ENCODE results near the gene JAG2.

JAG2 gene

DNA sequence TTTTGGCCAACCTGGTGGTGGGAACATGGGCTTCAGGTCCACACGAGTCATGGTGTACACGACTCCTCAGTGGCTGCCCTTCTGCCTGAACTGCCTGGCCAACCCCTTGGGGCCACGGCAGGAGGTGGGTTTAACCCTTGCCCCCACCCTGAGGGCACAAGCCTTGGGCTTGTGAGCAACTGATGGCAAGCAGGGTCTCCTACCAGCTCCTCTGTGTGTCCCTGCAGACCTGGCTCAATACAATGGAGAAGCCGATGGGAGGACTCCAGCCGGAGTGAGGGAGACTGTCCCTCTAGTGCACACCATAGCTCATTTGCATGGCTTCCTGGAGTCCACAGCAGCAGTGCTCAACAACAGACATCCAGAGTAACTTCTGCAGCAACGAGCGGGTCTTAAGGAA lies 28.0 kb downstream of the JAG2 start:
- no peak overlapping the region for H3K27ac Mint-ChIP-seq
- H3K9me3 Mint-ChIP-seq, result peaks cover 3% of the 10 kb centered on the region
- H3K36me3 Mint-ChIP-seq (ENCODE audit: low read depth), result no peaks in the 10 kb centered on the region
- H3K4me1 Mint-ChIP-seq (ENCODE audit: low read depth), result no peaks in the 10 kb centered on the region
- no peak for DNase-seq
- no peak overlapping the region for H3K4me3 Mint-ChIP-seq
- no peaks in the 10 kb centered on the region for H3K27me3 Mint-ChIP-seq

DNA sequence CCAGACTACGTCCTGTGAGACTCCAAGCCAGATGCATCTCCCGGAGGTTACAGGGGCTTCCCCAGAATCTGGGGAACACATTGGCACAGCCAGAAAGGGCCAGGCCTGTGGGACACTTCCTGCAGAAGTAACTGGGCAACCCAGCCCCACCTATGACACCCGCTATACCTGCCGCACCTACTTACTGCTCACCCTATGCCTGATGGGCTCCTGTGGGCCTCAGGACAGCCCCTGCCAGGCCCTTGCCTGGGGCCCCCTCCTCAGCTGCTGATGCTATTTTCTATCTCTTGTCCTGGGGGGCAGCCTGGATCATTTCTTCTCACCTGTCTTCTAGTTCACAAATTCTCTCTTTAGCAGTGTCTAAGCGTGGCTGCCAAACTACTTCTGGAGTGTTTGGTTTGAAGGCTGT lies 28.7 kb downstream of the JAG2 start:
- no peaks in the 10 kb centered on the region for H3K4me1 Mint-ChIP-seq (ENCODE audit: low read depth)
- no peak overlapping the region for H3K4me3 Mint-ChIP-seq
- no peak overlapping the region for H3K27ac Mint-ChIP-seq
- peaks cover 3% of the 10 kb centered on the region for H3K9me3 Mint-ChIP-seq
- H3K36me3 Mint-ChIP-seq (ENCODE audit: low read depth), result no peaks in the 10 kb centered on the region
- no peaks in the 10 kb centered on the region for H3K27me3 Mint-ChIP-seq
- DNase-seq, result no peak

DNA sequence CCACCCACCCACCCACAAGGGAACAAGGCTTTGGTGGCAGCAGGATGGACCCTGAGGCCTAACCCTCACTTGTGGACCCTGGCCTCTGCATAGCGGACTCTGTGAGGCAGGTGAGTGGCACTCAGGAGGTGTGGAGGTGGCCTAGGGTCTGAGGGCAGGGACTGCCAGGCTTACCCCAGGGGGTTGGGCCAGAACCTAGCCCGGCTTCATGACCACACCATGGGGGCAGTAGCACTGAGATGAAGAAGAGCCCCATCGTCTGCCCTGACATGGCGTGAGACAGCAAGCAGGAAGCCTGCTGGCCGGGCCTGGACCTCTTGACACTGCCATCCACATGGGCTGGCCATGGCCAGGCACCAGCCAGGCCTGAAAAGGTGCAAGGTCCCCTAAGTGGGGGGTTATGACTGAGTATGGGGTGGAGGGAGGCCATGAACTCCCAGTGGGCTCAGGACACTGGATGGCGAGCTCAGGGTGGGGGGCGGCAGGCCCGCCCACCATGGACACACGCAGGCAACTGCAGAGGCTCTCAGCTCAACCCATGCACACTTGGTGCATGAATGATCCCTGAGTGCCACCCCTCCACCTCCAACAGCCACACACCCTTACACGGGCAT lies 29.3 kb downstream of the JAG2 start:
- peaks cover 3% of the 10 kb centered on the region for H3K9me3 Mint-ChIP-seq
- H3K36me3 Mint-ChIP-seq (ENCODE audit: low read depth), result no peaks in the 10 kb centered on the region
- DNase-seq, result no peak
- no peaks in the 10 kb centered on the region for H3K27me3 Mint-ChIP-seq
- no peak overlapping the region for H3K27ac Mint-ChIP-seq
- H3K4me3 Mint-ChIP-seq, result no peak overlapping the region
- H3K4me1 Mint-ChIP-seq (ENCODE audit: low read depth), result no peaks in the 10 kb centered on the region

DNA sequence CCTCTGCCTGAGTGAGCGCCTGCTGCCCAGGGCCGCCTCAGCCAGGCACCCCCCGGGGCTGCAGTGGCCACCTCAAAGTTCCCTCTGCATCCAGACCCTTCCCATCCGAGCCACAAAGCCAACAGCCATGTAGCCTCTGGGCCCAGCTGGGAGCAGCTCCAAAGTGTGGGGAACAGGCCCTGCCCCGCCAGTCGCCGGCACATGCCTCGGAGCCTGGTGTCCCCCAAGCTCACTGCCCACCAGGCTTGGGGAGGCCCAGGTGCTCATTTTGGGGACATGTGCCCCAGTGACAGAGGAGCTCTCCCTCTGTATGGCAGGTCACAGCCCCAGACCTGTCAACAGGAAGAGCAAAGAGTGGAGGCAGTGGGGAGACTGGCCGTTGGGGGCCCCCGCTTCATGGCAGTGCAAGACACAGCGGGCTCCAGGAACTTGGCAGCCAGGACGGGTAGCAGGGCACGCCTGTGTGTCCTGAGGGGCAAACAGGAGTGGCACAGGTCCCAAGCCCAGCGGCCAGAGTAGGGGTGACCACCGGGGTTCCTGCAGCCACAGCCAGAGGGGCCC lies 29.9 kb downstream of the JAG2 start:
- no peaks in the 10 kb centered on the region for H3K36me3 Mint-ChIP-seq (ENCODE audit: low read depth)
- no peak overlapping the region for H3K27ac Mint-ChIP-seq
- H3K9me3 Mint-ChIP-seq, result peaks cover 3% of the 10 kb centered on the region
- no peaks in the 10 kb centered on the region for H3K4me1 Mint-ChIP-seq (ENCODE audit: low read depth)
- no peaks in the 10 kb centered on the region for H3K27me3 Mint-ChIP-seq
- DNase-seq, result no peak
- no peak overlapping the region for H3K4me3 Mint-ChIP-seq

DNA sequence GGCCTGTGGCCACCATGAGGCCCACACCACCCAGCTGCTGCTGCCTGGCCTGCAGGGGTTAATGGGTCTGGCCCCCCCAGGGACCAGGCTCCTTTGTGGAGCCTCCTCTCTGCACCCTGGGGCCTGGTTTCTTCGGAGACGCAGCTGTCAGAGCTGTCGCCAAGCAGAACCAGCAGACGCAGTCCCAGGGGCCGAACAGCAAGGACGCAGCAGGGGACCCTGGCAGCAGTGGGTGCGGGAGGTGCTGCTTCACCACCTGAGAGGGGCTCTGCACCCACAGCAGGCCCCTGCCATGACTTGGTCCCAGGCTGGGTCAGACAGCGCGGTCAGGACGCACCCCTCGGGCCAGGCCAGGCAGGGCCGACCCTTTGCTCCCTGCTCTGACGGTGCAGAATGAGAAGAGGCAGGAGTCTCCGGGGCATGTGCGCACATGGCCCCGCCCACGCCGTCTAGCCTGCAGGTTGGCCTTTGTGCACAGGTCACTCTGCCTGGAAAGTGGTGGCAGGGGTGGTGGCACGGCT lies 30.5 kb downstream of the JAG2 start:
- peaks cover 4% of the 10 kb centered on the region for H3K27me3 Mint-ChIP-seq

DNA sequence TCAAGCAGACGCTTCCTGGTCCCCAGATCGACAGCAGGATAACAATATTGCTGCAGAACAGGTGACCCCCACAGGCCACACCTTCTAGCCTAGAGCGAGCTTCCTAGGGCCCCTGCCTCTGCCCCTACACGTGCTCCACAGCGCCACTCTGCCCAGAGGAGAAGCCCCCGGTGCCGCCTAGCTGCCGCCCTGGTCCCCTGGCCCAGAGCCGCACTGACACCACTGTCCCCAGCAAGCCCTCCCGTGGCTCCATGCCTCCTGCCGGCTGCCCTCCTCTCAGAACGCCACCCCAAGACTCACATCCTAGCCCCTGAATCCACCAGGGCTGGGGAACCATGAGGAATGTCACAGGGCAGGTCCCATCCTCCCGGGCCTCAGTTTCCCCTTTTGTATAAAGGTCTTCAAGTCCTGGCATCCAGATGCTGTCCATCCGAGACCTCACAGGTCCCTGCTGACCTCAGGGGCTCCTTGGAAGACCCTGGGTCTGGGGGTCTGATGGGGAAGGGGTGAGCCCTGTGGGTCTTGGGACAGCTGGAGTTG lies 31.0 kb downstream of the JAG2 start:
- H3K9me3 Mint-ChIP-seq, result peaks cover 6% of the 10 kb centered on the region
- H3K27ac Mint-ChIP-seq, result no peak overlapping the region
- DNase-seq, result no peak
- no peaks in the 10 kb centered on the region for H3K36me3 Mint-ChIP-seq (ENCODE audit: low read depth)
- H3K4me3 Mint-ChIP-seq, result no peak overlapping the region
- no peaks in the 10 kb centered on the region for H3K4me1 Mint-ChIP-seq (ENCODE audit: low read depth)
- H3K27me3 Mint-ChIP-seq, result peaks cover 4% of the 10 kb centered on the region

More for the DNA sequence above, 30.5 kb downstream of the JAG2 start:
- Mint-ChIP-seq H3K4me3 (no peak overlapping the region), H3K4me1 (ENCODE audit: low read depth) (no peaks in the 10 kb centered on the region), H3K9me3 (peaks cover 6% of the 10 kb centered on the region), H3K36me3 (ENCODE audit: low read depth) (no peaks in the 10 kb centered on the region), H3K27ac (no peak overlapping the region)
- no peak for DNase-seq

DNA sequence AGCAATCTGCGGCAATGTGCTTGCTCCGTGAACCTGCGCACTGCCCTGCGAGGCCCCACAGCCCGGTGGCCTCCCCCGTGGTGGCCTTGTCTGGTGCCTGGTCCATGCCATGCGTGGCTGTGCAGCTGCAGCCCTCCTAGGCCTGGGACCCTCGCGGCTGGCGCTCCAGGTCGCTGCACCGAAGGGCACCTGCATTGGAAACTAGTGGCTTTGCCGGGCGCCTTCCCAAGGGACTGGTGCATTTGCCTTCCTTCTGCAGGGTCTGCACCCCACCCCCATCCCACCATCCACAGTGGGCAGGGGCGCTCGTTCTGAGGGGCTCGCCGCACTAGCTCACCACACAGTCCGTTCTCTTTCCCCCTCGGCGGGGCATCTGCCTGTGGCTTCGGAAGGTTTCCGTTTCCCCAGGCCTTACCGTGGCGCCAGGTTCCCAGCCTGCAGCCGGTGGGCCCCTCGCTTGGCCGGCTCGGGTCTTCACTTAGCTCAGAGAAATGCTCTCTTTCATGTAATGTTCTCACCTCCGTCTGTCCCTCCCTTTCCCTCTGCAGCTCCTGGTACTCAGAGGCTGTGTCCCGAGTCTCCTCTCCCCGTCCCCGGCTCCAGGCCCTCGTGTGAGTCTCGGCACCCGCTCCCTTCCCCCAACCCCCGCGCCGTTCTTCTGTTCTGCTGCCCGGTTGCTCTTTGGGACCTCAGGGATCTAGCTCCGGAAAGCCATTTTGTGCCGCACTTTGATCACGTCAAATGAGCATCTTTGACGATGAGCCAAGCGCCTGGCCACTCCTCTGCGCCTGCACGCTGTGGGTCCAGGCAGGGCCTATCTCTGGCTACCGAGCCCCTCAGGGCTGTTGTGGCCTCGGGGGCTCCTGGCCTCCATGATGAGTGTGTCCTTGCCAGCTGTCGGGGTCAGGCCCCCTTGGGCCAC lies 31.9 kb downstream of the JAG2 start:
- Mint-ChIP-seq H3K27me3 (peaks cover 4% of the 10 kb centered on the region), H3K27ac (no peak overlapping the region), H3K9me3 (peaks cover 6% of the 10 kb centered on the region), H3K4me3 (no peak overlapping the region), H3K36me3 (ENCODE audit: low read depth) (no peaks in the 10 kb centered on the region), H3K4me1 (ENCODE audit: low read depth) (no peaks in the 10 kb centered on the region)
- DNase-seq, result no peak

DNA sequence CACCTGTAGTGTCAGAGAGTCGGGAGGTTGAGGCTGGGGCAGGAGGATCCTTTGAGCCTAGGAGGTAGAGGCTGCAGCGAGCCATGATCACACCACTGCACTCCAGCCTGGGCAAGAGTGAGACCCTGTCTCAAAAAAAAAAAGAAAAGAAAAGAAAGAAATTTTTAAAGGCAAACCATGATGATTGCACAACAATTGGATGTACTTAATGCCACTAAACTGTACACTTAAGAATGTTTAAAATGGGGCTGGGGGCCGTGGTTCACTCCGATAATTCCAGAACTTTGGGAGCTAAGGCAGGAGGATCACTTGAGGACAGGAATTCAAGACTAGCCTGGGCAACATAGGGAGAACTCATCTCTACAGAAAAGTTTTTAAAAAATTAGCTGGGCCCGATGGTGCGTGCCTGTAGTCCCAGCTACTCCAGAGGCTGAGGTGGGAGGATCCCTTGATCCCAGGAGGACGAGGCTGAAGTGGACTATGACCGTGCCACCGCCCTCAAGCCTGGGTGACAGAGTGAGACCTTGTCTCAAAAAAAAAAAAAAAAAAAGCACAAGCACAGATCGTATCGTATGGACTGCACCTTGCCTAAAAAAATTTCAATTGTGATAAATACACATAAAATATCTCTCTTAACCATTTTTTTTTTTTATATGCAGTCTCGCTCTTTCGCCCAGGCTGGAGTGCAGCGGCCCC lies 32.7 kb downstream of the JAG2 start:
- H3K4me1 Mint-ChIP-seq (ENCODE audit: low read depth), result no peaks in the 10 kb centered on the region

DNA sequence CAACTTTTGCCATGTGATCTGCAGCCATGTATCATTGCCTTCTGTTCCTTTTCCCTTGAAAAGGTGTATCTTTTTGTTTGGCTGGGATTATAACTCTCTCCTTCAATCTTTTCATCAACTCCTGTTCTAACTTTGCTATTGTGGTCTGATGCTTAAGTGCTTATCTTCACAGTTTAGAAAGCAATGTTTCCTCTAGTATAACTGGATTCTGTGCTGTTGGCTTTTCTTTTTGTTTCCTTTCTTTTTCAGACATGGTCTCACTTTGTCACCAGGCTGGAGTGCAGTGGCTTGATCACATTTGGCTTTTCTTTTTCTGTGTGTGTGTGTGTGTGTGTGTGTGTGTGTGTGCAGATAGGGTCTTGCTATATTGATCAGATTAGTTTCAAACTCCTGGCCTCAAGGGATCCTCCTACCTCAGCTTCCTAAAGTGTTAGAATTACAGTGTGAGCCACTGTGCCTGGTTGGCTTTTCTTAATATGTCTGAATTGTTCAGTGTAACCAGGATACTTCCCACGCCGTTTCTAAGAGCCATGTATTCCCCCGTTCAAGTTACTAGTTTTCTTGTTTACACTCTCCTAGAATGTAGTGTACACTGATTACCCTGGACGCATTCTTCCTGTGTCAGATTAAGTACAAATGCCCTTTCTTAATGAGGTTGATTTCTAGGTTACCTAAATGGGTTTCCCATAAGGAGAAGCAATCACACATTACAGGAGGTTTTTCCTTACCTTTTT lies 35.5 kb downstream of the JAG2 start:
- H3K27me3 Mint-ChIP-seq, result peaks cover 7% of the 10 kb centered on the region
- no peak for DNase-seq
- H3K27ac Mint-ChIP-seq, result no peak overlapping the region
- peaks cover 3% of the 10 kb centered on the region for H3K9me3 Mint-ChIP-seq
- H3K36me3 Mint-ChIP-seq (ENCODE audit: low read depth), result no peaks in the 10 kb centered on the region
- no peaks in the 10 kb centered on the region for H3K4me1 Mint-ChIP-seq (ENCODE audit: low read depth)
- H3K4me3 Mint-ChIP-seq, result no peak overlapping the region

More for the DNA sequence above, 32.7 kb downstream of the JAG2 start:
- peaks cover 4% of the 10 kb centered on the region for H3K27me3 Mint-ChIP-seq
- H3K4me3 Mint-ChIP-seq, result no peak overlapping the region
- H3K27ac Mint-ChIP-seq, result no peak overlapping the region
- peaks cover 6% of the 10 kb centered on the region for H3K9me3 Mint-ChIP-seq
- H3K36me3 Mint-ChIP-seq (ENCODE audit: low read depth), result no peaks in the 10 kb centered on the region
- no peak for DNase-seq

DNA sequence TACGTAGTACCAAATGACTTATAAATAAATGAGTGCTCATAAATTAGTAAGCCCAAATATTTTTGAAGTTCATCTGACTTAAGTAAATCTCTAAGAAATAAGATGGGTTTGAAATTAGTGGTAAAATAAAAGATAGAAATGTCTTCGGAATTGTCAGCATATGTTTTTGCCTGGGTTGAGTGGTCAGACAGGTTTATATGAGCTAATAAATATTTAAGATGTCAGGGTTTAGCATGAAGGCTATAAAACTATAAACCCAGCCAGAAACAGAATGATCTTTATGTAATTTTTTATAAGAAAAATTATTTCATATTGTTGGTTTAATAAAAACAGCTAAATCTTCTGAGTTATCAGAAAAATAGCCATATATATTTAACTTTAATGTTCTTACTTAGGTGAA lies 37.3 kb downstream of the JAG2 start:
- Mint-ChIP-seq H3K36me3 (ENCODE audit: low read depth) (no peaks in the 10 kb centered on the region), H3K4me1 (ENCODE audit: low read depth) (no peaks in the 10 kb centered on the region)

DNA sequence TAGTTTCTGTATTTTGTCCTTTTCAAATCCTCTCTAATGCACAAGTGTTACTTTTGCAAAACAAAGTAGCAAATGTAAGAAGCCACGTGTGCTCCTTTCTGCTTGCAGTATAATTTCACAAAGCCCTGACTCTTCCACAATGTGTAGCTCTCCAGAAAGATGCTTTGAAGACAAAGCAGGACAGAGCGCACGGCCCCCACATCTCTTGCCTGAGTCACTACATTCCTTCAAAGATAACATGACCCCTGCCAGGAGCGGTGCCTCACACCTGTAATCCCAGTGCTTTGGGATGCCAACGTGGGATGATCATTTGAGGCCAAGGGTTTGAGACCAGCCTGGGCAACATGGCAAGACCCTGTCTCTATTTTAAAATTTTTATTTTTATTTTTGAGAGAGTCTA lies 40.5 kb downstream of the JAG2 start:
- Mint-ChIP-seq H3K4me3 (no peak overlapping the region), H3K36me3 (ENCODE audit: low read depth) (no peaks in the 10 kb centered on the region), H3K27ac (no peak overlapping the region), H3K9me3 (no peaks in the 10 kb centered on the region), H3K27me3 (peaks cover 24% of the 10 kb centered on the region), H3K4me1 (ENCODE audit: low read depth) (peaks cover 5% of the 10 kb centered on the region)
- DNase-seq, result no peak

More for the DNA sequence above, 37.3 kb downstream of the JAG2 start:
- Mint-ChIP-seq H3K4me3 (no peak overlapping the region), H3K27ac (no peak overlapping the region), H3K27me3 (peaks cover 12% of the 10 kb centered on the region), H3K9me3 (peaks cover 3% of the 10 kb centered on the region)
- no peak for DNase-seq

DNA sequence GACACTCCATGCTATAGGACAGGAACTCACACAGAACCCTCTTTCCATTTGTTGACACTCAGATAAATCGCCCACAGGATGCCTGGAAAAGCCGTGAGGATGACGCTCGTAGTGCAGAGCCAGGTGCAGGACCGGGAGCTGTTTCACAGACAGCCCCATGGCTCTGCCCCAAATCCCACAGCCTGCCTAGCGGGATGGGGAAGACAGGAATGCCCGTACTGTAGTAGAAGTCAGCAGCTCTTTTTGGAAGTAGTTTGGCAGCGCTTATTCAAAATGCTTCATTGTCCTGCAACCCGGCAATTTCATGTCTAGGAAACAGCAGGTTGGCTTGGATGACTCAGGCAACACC lies 41.6 kb downstream of the JAG2 start:
- Mint-ChIP-seq H3K4me3 (no peak overlapping the region), H3K9me3 (peaks cover 4% of the 10 kb centered on the region), H3K4me1 (ENCODE audit: low read depth) (peaks cover 5% of the 10 kb centered on the region), H3K27ac (no peak overlapping the region), H3K36me3 (ENCODE audit: low read depth) (no peaks in the 10 kb centered on the region), H3K27me3 (peaks cover 28% of the 10 kb centered on the region)
- DNase-seq, result no peak

DNA sequence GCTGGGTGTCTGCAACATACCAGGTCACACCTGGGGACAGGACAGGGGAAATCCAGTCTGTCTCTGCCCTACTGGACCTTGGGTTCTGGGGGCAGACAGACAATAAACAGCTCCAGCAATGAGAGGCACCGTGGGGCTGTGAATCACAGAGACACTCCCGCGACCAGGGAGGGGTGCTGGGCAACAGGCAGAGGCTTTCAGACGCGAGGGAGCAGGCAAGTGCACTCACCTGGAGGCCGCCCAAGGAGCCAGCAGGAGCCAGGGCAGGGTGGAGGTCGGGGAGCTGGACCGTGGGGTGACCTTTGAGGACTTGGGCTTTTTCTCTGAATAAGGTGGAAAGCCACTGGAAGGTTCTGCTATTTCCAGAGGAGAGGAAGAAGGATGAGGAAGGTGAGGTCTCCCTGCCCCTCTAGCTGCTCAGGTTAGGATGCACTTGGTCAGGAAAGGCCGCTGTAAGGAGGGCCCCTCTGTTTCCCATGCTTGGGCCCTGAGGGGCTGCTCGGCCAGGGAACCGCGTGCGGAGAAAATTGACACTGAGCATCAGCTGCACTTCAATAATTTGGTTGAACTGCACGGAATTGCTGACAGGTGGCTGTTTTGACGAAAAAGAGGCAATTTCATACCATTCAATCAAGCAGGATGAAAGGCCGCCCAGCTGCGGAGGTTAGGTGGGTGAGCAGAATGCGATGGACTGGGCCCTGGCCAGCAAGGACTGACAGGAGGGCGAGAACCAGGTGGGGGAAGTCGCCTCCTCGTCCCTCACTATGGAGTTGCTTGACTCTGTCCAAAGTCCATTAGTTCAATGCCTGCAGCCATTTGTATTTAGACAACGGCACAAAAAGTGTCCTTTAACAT lies 42.2 kb downstream of the JAG2 start:
- no peak for DNase-seq
- H3K4me1 Mint-ChIP-seq (ENCODE audit: low read depth), result peaks cover 5% of the 10 kb centered on the region
- peaks cover 6% of the 10 kb centered on the region for H3K9me3 Mint-ChIP-seq
- H3K4me3 Mint-ChIP-seq, result no peak overlapping the region
- no peaks in the 10 kb centered on the region for H3K36me3 Mint-ChIP-seq (ENCODE audit: low read depth)
- no peak overlapping the region for H3K27ac Mint-ChIP-seq
- H3K27me3 Mint-ChIP-seq, result peaks cover 29% of the 10 kb centered on the region

All from activated T-cell treated with anti-CD3 and anti-CD28 coated beads, Interleukin-2, amount 50 U/mL, for 24 hours (primary cell).